GM19025 (cell line): Measurements from ENCODE around the gene DLX6.

Experiments
- ATAC-seq: cut with Tn5 transposase; IDR thresholded peaks from one replicate; pipeline ENCODE4 v1.9.1; 2021; ENCODE audit warnings: mild to moderate bottlenecking, low read depth, moderate library complexity; ENCODE audit not compliant: unreplicated experiment

DLX6 gene

GRCh38 chr7:97009753-97010732 lies 4.7 kb downstream of the DLX6 start:
- no peak for ATAC-seq

GRCh38 chr7:97011104-97011503 lies 5.8 kb downstream of the DLX6 start:
- ATAC-seq = no peak

GRCh38 chr7:97011536-97012364 lies 6.4 kb downstream of the DLX6 start:
- ATAC-seq = no peak

- ATAC-seq = no peak
Measured at GRCh38 chr7:97012365-97013133, 7.2 kb downstream of the DLX6 start.

- no peak for ATAC-seq
Measured at GRCh38 chr7:97013134-97013844, 7.9 kb downstream of the DLX6 start.

GRCh38 chr7:97013845-97014134 lies 8.4 kb downstream of the DLX6 start:
- ATAC-seq = no peak

GRCh38 chr7:97014145-97014750 lies 8.9 kb downstream of the DLX6 start:
- ATAC-seq = no peak

- no peak for ATAC-seq
Measured at GRCh38 chr7:97015279-97015678, 9.9 kb downstream of the DLX6 start.

GRCh38 chr7:97015756-97016380 lies 10.5 kb downstream of the DLX6 start:
- no peak for ATAC-seq

- ATAC-seq = no peak
Measured at GRCh38 chr7:97016381-97017191, 11.2 kb downstream of the DLX6 start.

GRCh38 chr7:97017192-97018125 lies 12.1 kb downstream of the DLX6 start:
- no peak for ATAC-seq

GRCh38 chr7:97018126-97018601 lies 12.8 kb downstream of the DLX6 start:
- no peak for ATAC-seq

- ATAC-seq = no peak
Measured at GRCh38 chr7:97018791-97019531, 13.6 kb downstream of the DLX6 start.

- no peak for ATAC-seq
Measured at GRCh38 chr7:97019710-97020225, 14.4 kb downstream of the DLX6 start.

GRCh38 chr7:97020601-97020995 lies 15.2 kb downstream of the DLX6 start:
- ATAC-seq = no peak

GRCh38 chr7:97020996-97021746 lies 15.8 kb downstream of the DLX6 start:
- no peak for ATAC-seq
